Right cardiac atrium (tissue), 5 donors: ENCODE data around the gene DTYMK. TPM values are rescaled to one million over a fixed set of nuclear protein-coding genes. Genes with fewer than 3 reads are reported as not detected.
A peak's percentile ranks its signal among the peaks of the same experiment; 100 is the strongest.

ENCODE experiments used
- ATAC-seq, 2 donors: fragments of 200-7000 bp; cut with Tn5 transposase; one replicate each; pipeline versions ENCODE4 v1.8.0 to v1.9.1; 2020; ENCODE audit warnings: moderate library complexity in 2 of 2, mild to moderate bottlenecking in 1 of 2
- DNase-seq, 3 donors: peaks; one replicate each; pipeline ENCODE4 v3.0.0-alpha.2; 2020
- H3K27ac ChIP-seq: one replicate; pipeline ENCODE4 v1.5.1; 2013; ENCODE audit warnings: mild to moderate bottlenecking, low read length, control low read depth, moderate library complexity
- H3K27me3 ChIP-seq: one replicate; pipeline ENCODE4 v1.6.1; 2013; ENCODE audit not compliant: control insufficient read depth, insufficient read depth
- H3K4me1 ChIP-seq: one replicate; pipeline ENCODE4 v1.6.1; 2013; ENCODE audit warnings: low read length; ENCODE audit not compliant: control insufficient read depth, insufficient read depth
- H3K4me3 ChIP-seq: one replicate; pipeline ENCODE4 v1.5.1; 2013; ENCODE audit warnings: low read length, control low read depth
- H3K9me3 ChIP-seq: one replicate; pipeline ENCODE4 v1.6.1; 2013; ENCODE audit warnings: low read length; ENCODE audit not compliant: control insufficient read depth
- WGBS: extraction: QIAGEN DNeasy Blood & Tissue Kit; methylation state at CpG from one replicate; pipeline ENCODE4 v1.1.7; 2013; 5-methylcytosine and 5-hydroxymethylcytosine counted together
- intact Hi-C, 4 donors: fragments of 100-400 bp; cut with DNase I; formaldehyde crosslinking; loops; one replicate each; pipeline versions ENCODE4 v1.11.0 to v1.14.0; 2022 to 2023
- polyA plus RNA-seq: library from polyadenylated mRNA; stranded (reverse); fragments of 200-250 nt; gene quantifications from one replicate; pipeline ENCODE4 v1.2.3, GENCODE V29; 2013
- total RNA-seq, 4 donors: library from RNA; stranded (reverse); fragmentation: NEBNext Ultra II Directional; extraction: Animal tissue kit (Norgen Biotek cat#: 25700); gene quantifications; one replicate each; pipeline ENCODE4 v1.2.1, GENCODE V29; 2021
- donor health status: healthy with polysubstance abuse.
- donor health status: DM: no; HTN: yes; CAD: no.
- donor health status: DM: no; HTN: no; CAD: no.
- donor health status: DM: no; HTN: yes; CAD: no; lungs with severe emphysema.
- donor health status: DM: yes; HTN: yes; CAD: no.

The DTYMK gene
- total and polyA plus RNA-seq, 5 donors, result 7.3 to 11.4 (median 9.6) TPM

- Histone ChIP-seq H3K9me3 (no peaks in the 10 kb centered on the region), H3K27ac (no peak overlapping the region), H3K4me3 (no peak overlapping the region), H3K27me3 (no peaks in the 10 kb centered on the region), H3K4me1 (peaks cover 2% of the 10 kb centered on the region)
- 87% methylated on average over 17 of the region's 17 CpGs for WGBS
- DNase-seq, result peak in 1 of 3 donors; percentile 36
- intact Hi-C loops, result loop anchor here in 2 of 4 donors (10.0 kb wide), 1 partner anchor 129 kb away; the partner anchor contains the start of gene STK25 (in 2 of the 2)
- ATAC-seq, result no peak
These were observed 53.1 kb downstream of the DTYMK start for GRCh38 chr2:241633561-241633960.

- intact Hi-C loops, result loop anchor here in 2 of 4 donors (10.0 kb wide), 1 partner anchor 128 kb away; the partner anchor contains the start of gene STK25 (in 2 of the 2)
- no peaks in the 10 kb centered on the region for H3K9me3 ChIP-seq
- H3K27ac ChIP-seq, result no peak overlapping the region
- ATAC-seq (no peak), DNase-seq (peak in 1 of 3 donors; percentile 35)
- 92% methylated on average over 39 of the region's 39 CpGs for WGBS
- peaks cover 2% of the 10 kb centered on the region for H3K4me1 ChIP-seq
- H3K27me3 ChIP-seq, result no peaks in the 10 kb centered on the region
- H3K4me3 ChIP-seq, result no peak overlapping the region
These were observed 53.9 kb downstream of the DTYMK start for GRCh38 chr2:241632478-241633325.

GRCh38 chr2:241629762-241630435 is 56.7 kb downstream of the DTYMK start:
- no peak for ATAC-seq
- H3K27me3 ChIP-seq, result no peaks in the 10 kb centered on the region
- intact Hi-C loops, result loop anchor here in 2 of 4 donors (10.0 kb wide), 1 partner anchor 125 kb away; the partner anchor contains the start of gene STK25 (in 2 of the 2)
- H3K27ac ChIP-seq, result no peak overlapping the region
- H3K4me3 ChIP-seq, result no peak overlapping the region
- H3K4me1 ChIP-seq, result peaks cover under 1% of the 10 kb centered on the region
- H3K9me3 ChIP-seq, result no peaks in the 10 kb centered on the region
- 61% methylated on average over 11 of the region's 11 CpGs for WGBS
- DNase-seq, result no peak

GRCh38 chr2:241627675-241628074 is 58.9 kb downstream of the DTYMK start:
- no peaks in the 10 kb centered on the region for H3K9me3 ChIP-seq
- no peak overlapping the region for H3K4me3 ChIP-seq
- 94% methylated on average over 10 of the region's 10 CpGs for WGBS
- H3K4me1 ChIP-seq, result no peaks in the 10 kb centered on the region
- no peak overlapping the region for H3K27ac ChIP-seq
- no peak for DNase-seq
- peak; percentile 23 to 58 for ATAC-seq
- no peaks in the 10 kb centered on the region for H3K27me3 ChIP-seq
- intact Hi-C loops, result no loop called here

Other genes with a start within 250 kb of the DTYMK start
- 100 to 1,000 TPM in 1 of 4 donors, 10 to 100 TPM in 3; 84.7 to 112 (median 95.3) TPM for gene STK25, start 178.2 kb downstream of the DTYMK start, total RNA-seq
- gene STK25, start 178.2 kb downstream of the DTYMK start, polyA plus RNA-seq, result 116 TPM
- gene BOK, start 128.1 kb downstream of the DTYMK start, total RNA-seq, result 10 to 100 TPM in 1 of 4 donors, 1 to 10 TPM in 3; 2.8 to 15.0 (median 3.9) TPM
- 3.5 TPM for gene BOK, start 128.1 kb downstream of the DTYMK start, polyA plus RNA-seq
- gene THAP4, start 49.7 kb downstream of the DTYMK start, total RNA-seq, result 100 to 1,000 TPM in 1 of 4 donors, 10 to 100 TPM in 3; 74.2 to 103 (median 90.3) TPM
- 126 TPM for gene THAP4, start 49.7 kb downstream of the DTYMK start, polyA plus RNA-seq
- 10 to 100 TPM; 46.5 to 53.8 (median 47.5) TPM for gene ATG4B, start 49.1 kb downstream of the DTYMK start, total RNA-seq
- 40.3 TPM for gene ATG4B, start 49.1 kb downstream of the DTYMK start, polyA plus RNA-seq
- gene ING5, start 15.2 kb upstream of the DTYMK start, total RNA-seq, result 10 to 100 TPM; 20.8 to 21.7 (median 21.0) TPM
- gene ING5, start 15.2 kb upstream of the DTYMK start, polyA plus RNA-seq, result 25.6 TPM
- gene D2HGDH, start 47.8 kb upstream of the DTYMK start, total RNA-seq, result 10 to 100 TPM; 16.1 to 22.3 (median 18.3) TPM
- gene D2HGDH, start 47.8 kb upstream of the DTYMK start, polyA plus RNA-seq, result 16.0 TPM
- gene GAL3ST2, start 90.0 kb upstream of the DTYMK start, total RNA-seq, result under 1 TPM in 2 of 4 donors, not detected in 2; 0.23 to 0.29 TPM
- 0.09 TPM for gene GAL3ST2, start 90.0 kb upstream of the DTYMK start, polyA plus RNA-seq
- 1 to 10 TPM in 1 of 4 donors, under 1 TPM in 2, not detected in 1; 0.17 to 1.4 (median 0.84) TPM for gene NEU4, start 122.4 kb upstream of the DTYMK start, total RNA-seq
- 0.68 TPM for gene NEU4, start 122.4 kb upstream of the DTYMK start, polyA plus RNA-seq
- 1 to 10 TPM; 5.2 to 6.8 (median 5.4) TPM for gene PDCD1, start 172.1 kb upstream of the DTYMK start, total RNA-seq
- gene PDCD1, start 172.1 kb upstream of the DTYMK start, polyA plus RNA-seq, result 7.4 TPM
- gene RTP5, start 182.9 kb upstream of the DTYMK start, total RNA-seq, result not detected
- 0.05 TPM for gene RTP5, start 182.9 kb upstream of the DTYMK start, polyA plus RNA-seq